NCI-H524 treated with DMSO at 0.1 percent for 48 hours (cell line): Measurements from ENCODE around the gene TRMT44.
"Not testable (repeated sequence)": the region's sequence is repeated elsewhere in the genome, so short reads cannot be mapped to it uniquely, and the experiment has no call there.

Experiments used
- DNase-seq: peaks from one replicate; lab custom pipeline; 2025; lab: John Stamatoyannopoulos, UW

TRMT44 gene

GRCh38 chr4:8407316-8407715 is 33.3 kb upstream of the TRMT44 start:
- DNase-seq, result no peak

GRCh38 chr4:8407756-8408155 is 32.8 kb upstream of the TRMT44 start:
- DNase-seq, result no peak

DNA sequence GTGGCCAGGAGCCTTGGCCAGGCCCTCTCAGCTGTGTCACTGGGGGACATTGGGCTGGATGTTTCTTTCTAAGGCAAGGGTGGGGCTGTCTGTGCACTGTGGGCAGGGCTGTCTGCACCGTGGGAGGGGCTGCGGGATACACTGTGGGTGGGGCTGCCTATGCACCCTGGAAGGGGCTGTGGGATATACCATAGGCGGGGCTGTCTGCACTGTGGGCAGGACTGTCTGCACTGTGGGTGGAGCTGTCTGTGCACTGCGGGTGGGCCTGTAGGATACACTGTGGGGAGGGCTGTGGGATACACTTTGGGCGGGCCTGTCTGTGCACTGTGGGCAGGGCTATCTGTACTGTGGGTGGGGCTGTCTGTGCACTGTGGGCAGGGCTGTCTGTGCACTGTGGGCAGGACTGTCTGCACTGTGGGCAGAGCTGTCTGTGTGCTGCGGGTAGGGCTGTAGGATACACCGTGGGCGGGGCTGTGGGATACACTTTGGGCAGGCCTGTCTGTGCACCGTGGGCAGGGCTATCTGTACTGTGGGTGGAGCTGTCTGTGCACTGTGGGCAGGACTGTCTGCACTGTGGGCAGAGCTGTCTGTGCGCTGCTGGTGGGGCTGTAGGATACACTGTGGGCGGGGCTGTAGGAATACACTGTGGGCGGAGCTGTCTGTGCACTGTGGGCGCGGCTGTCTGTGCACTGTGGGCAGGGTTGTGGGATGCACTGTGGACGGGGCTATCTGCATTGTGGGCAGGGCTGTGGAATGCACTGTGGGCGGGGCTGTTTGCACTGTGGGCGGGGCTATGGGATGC is 31.1 kb upstream of the TRMT44 start:
- no peak for DNase-seq

- DNase-seq, result no peak
Observed at GRCh38 chr4:8410066-8410625, 30.4 kb upstream of the TRMT44 start.

GRCh38 chr4:8410641-8411271 is 29.8 kb upstream of the TRMT44 start:
- DNase-seq, result peak; percentile 55

DNA sequence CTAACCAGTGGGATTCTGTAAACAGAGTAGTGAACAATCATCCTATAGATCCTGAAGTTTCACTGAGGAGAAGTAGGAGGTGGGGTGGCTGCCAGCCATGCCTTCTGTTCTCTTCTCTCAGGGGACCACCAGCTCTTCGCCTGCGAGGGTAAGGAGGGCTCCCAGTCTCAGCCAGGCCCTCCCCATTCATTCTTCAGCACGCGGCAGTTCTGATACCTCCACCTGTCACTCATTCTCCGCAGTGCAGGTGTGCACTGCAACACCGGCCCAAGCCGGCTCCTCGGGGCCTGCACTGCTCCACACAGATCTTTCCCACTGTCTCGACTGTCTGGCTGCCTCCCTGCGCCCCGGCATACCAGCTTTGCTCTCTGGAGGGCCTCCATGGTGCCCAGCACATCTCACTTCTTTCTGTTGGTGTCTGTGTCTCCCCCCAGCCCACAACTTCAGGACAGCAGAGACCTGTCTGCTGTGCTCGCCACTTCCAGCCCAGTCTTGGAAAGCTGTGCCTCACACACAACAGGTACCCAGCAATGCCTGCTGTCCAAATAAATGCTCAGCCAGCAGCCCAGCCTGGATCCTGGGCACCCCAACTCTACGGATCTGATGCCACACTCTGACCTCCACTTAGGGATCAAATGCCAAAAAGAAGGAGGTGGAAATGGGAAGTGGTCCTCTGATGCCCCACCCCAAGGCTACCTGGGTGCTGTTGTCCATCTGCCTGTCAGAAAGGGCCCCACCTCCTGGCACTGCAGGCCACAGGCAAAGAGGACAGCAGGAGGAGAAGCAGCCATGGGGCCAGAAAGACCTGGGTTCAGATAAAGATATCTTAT is 29.0 kb upstream of the TRMT44 start:
- DNase-seq, result no peak

GRCh38 chr4:8412288-8412687 is 28.3 kb upstream of the TRMT44 start:
- DNase-seq, result no peak

DNA sequence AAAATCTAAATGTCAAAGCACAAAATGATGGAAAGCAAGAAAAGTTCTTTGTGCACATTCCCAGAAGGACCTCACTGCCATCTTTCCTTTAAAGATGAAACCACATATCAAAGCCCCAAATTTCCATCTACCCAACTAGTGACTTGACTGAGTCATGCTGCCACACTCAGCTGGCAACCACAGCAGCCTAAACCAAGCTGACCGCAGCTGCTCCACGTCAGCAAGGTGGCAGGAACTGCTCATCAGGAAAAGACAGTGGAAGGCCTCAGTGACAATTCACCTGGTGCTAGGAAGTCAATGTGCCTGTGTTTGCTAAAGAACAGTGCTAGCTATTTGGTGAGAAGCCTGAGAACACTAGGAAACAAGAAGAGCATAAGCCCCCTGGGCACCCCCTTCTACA is 26.2 kb upstream of the TRMT44 start:
- no peak for DNase-seq

DNA sequence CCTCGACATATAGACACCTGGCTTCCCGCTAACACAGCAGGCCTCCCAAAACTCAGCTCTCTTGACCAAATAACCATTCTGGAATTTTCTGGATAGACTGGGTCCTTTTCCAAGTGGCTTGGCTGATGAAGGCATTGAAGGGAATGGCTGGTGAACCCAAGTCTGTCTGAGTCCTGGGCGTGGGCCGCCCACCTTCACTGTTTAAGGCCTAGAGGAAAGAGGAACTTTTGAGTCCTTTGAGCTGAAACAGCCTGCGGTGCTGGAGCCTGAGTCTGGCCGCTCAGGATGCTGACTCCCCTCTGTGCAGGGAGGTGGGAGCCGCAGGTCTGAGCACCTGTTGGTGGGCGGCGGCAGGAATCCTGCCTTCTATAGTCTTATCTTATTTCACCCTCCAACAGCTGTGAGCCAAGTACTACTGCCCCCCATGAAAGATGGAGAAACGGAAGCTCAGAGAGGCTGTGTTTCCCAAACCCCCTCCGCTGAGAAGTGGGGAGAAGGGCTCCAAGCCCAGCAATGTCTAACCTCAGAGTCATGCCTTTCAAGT is 23.4 kb upstream of the TRMT44 start:
- no peak for DNase-seq

GRCh38 chr4:8419222-8420041 is 21.1 kb upstream of the TRMT44 start:
- DNase-seq, result no peak

DNA sequence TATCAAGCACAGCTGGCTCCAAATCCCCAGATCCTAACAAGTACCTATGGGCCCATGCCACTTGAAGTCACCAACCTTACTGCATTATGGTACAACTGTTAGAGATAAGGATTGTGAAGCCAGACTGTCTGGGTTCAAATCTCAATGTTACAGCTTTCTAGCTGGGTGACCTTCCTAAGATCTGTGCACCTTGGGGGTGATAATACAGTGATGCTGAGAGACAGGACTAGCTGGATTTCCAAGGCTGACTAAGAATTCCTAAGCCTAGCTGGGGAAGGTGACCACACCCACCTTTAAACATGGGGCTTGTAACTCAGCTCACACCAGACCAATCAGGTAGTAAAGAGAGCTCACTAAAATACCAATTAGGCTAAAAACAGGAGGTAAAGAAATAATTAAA is 20.4 kb upstream of the TRMT44 start:
- not testable (repeated sequence) for DNase-seq

DNA sequence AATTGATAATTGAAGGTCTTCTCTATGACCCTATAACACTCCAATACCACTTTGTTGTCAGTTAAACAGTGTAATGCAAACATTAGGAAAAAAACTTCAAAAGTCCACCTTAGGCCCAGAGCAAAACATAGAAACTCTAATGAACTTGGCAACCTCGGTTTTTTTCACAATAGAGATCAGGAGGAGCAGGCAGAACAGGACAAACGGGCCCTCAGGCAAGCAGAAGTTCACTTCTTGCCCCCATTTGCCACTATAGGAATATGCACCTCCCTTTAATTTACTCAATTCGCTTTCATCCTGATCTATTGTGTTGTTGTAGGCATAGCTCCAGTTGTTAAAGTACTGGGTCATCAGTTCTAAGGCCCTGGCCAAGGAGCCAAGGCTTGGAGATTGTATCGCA is 18.2 kb upstream of the TRMT44 start:
- DNase-seq, result no peak

- no peak for DNase-seq
Observed at GRCh38 chr4:8422786-8423185, 17.8 kb upstream of the TRMT44 start.

- no peak for DNase-seq
Observed at GRCh38 chr4:8427262-8427661, 13.3 kb upstream of the TRMT44 start.

DNA sequence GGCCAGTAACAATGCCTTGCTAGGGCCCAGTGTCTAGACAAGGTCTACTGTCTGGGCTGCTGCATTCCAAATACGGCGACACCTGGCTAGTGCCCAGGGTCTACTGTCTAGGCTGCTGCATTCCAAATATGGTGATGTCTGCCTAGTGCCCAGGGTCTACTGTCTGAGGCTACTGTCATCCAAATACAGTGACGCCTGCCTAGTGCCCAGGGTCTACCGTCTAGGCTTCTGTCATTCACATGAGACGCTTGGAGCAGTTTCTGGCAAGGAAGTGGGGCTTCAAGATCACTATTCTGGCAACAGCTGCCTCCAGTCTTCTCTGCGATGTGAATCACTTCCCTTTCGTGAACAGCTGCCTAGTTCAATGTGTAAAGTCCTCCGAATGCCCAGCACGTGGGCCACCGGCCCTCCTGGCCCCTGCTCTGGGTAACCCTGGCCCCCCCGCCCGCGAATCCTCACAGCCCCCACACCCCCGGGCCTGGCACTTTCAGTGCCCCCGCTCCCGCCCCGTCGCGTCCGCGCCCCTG is 12.8 kb upstream of the TRMT44 start:
- no peak for DNase-seq

DNA sequence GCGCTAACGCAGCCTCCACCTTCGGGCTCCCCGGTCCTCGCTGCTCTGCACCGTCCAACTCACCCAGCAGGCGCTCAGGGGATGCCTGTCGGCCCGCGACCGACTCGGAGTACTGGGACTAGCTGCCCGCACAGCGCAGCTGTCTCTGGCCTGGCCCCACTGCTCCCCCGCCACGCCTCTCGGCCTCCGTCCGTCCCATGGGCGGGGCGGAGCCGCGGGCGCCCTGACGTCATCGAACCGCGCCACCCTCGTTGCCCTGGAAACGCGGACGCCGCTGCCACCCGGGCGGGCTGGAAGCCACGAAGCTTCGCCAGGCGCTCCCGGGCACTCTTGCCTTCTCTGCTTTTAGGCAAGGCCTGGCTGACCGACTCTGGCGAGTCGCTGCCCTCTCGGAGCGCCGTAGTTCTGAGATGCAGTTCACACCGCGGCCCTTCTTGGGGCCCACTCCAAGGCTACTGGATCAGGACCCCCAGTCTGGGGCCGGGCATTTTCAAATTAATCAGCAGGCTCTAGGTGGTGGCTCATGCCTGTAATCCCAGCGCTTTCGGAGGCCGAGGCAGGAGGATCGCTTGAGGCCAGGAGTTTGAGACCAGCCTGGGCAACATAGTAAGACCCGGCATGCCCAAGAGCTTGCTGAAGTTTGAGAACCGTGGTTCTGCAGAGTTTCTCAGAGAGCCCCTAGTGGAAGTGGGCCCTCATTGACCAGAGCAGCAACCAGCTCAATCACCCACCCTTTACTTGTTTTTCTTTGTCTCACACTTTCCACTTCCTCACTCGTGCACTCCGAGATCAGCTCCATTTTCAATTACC is 12.1 kb upstream of the TRMT44 start:
- DNase-seq, result peak; percentile 7

- DNase-seq, result no peak
Observed at GRCh38 chr4:8431553-8431952, 9.0 kb upstream of the TRMT44 start.

GRCh38 chr4:8433136-8433535 is 7.4 kb upstream of the TRMT44 start:
- DNase-seq, result no peak

DNA sequence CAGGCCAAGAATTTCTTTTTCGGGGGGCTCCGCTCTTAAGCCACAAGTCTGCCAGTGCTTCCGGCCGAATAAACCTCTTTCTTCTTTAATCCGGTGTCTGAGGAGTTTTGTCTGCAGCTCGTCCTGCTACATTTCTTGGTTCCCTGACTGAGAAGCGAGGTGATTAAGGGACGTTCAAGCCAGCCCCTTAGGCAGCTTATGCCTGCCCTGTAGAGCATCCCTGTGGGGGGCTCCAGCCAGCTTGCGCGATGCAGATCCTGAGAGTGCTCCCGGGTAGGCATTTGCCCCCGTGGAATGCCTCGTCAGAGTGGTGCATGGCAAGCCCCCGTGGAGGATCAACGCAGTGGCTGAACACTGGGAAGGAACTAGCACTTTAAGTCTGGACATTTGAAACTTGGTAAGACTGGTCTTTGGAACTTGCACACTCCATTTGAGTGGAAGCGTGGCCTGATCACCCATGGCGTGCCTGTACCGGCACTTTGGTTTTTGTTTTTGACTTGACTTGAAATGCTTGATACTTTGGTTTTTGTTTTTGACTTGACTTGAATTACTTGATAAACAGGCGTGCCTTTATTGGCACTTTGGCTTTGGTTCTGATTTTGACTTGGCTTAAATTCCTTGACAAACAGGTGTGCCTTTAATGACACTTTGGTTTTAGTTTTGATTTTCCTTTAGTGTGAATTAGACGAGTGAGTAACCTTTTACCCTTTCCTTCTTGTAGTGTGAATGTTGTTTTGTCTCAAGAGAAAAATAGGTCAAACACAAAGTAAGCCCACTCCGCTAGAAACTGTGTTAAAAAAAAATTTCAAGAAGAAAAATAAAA is 6.1 kb upstream of the TRMT44 start:
- no peak for DNase-seq
